Stimulated activated CD8-positive, alpha-beta memory T cell treated with anti-CD3 and anti-CD28 coated beads, Interleukin-2, amount 100 ng/mL, for 48 hours (primary cell): Measurements from ENCODE around the gene KRT38.
"Not testable (repeated sequence)": the region's sequence is repeated elsewhere in the genome, so short reads cannot be mapped to it uniquely, and the experiment has no call there.

Source experiments
- DNase-seq, 2 donors: peaks; one replicate each; pipeline ENCODE4 v3.0.0-alpha.2; 2020; ENCODE audit warnings: low read depth in 2 of 2

The KRT38 gene

GRCh38 chr17:41395044-41395443 is 45.7 kb downstream of the KRT38 start:
- DNase-seq, result not testable (repeated sequence)

- DNase-seq, result no peak
These were observed 46.4 kb downstream of the KRT38 start for GRCh38 chr17:41394254-41394996.

GRCh38 chr17:41393826-41394225 is 47.0 kb downstream of the KRT38 start:
- no peak for DNase-seq

- DNase-seq, result no peak
These were observed 47.5 kb downstream of the KRT38 start for GRCh38 chr17:41393294-41393693.

- no peak for DNase-seq
These were observed 48.5 kb downstream of the KRT38 start for GRCh38 chr17:41392278-41392677.

GRCh38 chr17:41391535-41391934 is 49.2 kb downstream of the KRT38 start:
- no peak for DNase-seq

- DNase-seq, result no peak
These were observed 50.3 kb downstream of the KRT38 start for GRCh38 chr17:41390411-41390938.

- DNase-seq, result no peak
These were observed 53.1 kb downstream of the KRT38 start for GRCh38 chr17:41387670-41388069.

GRCh38 chr17:41386227-41386626 is 54.6 kb downstream of the KRT38 start:
- DNase-seq, result no peak
